ENCODE data around the gene CLIP2.

- no peak for TF ChIP-seq CTCF (conservative IDR thresholded peaks at IDR 0.05; ENCODE audit: low read depth, low read length)
- no peak for TF ChIP-seq POLR2A (IDR thresholded peaks at IDR 0.05; ENCODE audit: low read depth, low read length)
These were observed 60.4 kb downstream of the CLIP2 start for GRCh38 chr7:74349621-74350020.
